ENCODE measurements around the gene EIF4ENIF1.
A peak's percentile ranks its signal among the peaks of the same experiment; 100 is the strongest.
"Not testable (repeated sequence)": the region's sequence is repeated elsewhere in the genome, so short reads cannot be mapped to it uniquely, and the experiment has no call there.

Gene EIF4ENIF1, protein sequence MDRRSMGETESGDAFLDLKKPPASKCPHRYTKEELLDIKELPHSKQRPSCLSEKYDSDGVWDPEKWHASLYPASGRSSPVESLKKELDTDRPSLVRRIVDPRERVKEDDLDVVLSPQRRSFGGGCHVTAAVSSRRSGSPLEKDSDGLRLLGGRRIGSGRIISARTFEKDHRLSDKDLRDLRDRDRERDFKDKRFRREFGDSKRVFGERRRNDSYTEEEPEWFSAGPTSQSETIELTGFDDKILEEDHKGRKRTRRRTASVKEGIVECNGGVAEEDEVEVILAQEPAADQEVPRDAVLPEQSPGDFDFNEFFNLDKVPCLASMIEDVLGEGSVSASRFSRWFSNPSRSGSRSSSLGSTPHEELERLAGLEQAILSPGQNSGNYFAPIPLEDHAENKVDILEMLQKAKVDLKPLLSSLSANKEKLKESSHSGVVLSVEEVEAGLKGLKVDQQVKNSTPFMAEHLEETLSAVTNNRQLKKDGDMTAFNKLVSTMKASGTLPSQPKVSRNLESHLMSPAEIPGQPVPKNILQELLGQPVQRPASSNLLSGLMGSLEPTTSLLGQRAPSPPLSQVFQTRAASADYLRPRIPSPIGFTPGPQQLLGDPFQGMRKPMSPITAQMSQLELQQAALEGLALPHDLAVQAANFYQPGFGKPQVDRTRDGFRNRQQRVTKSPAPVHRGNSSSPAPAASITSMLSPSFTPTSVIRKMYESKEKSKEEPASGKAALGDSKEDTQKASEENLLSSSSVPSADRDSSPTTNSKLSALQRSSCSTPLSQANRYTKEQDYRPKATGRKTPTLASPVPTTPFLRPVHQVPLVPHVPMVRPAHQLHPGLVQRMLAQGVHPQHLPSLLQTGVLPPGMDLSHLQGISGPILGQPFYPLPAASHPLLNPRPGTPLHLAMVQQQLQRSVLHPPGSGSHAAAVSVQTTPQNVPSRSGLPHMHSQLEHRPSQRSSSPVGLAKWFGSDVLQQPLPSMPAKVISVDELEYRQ

DNA sequence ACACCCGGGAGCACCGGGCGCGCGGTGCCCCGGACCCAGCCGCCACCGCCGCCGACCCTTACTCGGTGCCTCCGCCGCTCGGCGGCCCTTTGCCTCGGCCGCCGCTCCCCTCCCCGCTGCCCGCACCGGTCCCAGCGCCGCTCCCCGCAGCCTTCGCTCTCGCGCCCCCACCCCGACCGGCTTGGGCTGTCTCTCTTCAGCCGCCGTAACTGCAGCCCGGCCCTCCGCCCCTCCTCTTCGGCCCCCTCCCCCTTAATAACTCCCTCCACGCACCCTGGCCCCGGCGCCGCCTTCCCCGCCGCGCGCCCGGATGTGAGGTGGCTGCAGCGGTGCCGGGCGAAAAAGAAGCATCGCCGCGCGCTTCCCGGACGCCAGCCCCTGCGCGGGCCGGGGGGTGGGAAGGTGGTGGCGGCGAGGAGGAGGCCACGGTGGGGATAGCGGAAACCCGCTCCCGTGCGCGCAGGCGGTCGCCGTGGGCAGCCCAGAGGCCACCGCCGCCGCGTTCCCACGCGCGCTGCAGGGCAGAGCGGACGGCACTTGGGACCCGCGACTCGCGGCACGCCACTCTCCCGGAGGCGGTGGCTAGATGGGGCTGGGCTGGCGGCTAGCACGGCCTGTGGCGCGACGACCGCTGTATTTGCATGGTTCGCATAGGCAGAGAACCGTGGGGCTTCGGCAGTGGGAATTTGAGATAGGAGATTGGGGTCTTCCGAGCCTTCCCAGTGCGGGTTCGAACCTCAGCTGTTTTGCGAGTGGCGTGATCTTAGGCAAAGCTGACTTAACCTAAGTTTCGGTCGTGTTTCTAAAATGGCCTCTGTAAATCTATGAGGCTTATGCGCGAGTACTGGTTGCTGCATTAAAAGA is at the start of gene EIF4ENIF1:
Gene EIF4ENIF1, minus strand, starts transcription at position 211 of the 864 bp plus-strand sequence. CDS start 1,124 bp downstream, outside the sequence.
- DNase-seq (ENCODE audit: low spot score): peak; percentile 69

DNA sequence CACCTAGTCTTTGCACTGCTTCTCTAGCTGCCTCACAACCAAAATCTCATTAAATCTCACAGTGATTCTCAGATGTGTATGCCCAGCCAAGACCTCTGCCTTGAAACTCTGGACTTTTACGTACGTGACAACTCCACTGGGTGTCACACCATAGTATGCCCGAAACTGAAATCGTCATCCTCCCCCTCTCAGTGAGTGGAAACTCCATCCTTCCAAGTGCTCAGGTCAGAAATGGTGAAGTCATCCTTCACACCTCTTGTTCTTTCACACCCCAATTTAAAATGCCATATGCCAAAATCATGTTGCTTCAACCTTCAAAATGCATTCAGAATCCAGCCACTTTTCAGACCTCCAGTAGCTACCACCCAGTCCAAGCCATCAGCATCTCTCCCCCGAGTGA is 49.2 kb upstream of the EIF4ENIF1 start:
- DNase-seq (ENCODE audit: low spot score): no peak

DNA sequence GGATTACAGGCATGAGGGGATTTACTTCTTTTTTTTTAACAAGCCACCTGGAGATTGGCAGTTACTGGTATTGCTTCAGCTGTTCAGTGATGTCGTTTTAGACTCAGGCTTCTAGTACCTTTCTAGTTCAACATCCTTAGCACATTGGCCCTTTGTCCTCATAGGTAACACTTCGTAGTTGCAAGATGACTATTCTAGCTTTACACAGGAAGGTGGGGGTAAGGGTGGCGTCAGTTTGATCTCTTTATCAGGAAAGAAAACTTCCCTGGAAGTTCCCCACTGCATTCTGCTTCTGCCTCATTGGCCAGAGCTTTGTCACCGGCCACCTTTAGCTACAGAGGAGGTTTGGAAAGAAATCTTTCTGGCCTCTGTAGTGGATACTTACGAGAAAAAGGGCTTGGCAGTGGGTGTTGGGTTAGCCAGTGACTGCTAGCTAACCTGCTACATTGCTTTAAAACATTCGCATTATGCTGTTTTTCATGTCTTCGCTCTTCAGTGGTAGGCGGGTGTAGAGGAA is 47.4 kb upstream of the EIF4ENIF1 start:
- no peak for DNase-seq (ENCODE audit: low spot score)

DNA sequence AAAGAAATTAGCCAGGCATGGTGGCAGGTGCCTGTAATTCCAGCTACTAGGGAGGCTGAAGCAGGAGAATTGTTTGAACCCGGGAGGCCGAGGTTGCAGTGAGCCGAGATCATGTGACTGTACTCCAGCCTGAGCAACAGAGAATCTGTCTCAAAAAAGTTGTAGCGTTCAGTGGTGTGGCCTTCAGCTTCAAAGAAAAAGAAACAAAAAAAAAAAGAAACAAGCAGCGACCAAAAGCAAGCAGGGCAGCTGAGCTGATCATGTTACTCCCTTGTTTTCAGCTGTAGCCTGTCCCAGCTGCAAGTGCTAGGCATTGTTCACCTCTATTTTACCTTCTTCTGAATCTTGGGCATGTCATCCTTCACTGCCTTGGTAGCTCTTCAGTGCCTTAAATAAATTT is 43.7 kb upstream of the EIF4ENIF1 start:
- no peak for DNase-seq (ENCODE audit: low spot score)

DNA sequence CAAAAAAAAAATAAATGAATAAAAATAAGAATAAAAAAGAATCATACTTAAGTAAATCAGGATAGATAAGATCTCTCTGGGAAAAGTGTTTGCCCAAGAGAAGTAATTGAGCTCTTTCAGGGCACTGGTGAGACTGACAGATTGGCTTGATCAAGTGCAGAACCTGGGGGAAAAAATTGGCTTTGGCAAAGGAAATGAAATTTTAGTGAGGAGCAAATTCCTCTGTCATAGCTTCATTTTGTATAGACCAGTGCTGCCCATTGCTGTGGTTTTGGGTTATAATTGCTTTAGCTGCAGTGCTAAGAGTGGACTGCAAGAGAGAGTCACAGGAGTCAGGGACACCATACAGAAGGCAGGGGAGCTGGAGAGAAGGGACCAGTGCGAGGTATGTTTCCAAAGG is 42.4 kb upstream of the EIF4ENIF1 start:
- DNase-seq (ENCODE audit: low spot score): no peak

DNA sequence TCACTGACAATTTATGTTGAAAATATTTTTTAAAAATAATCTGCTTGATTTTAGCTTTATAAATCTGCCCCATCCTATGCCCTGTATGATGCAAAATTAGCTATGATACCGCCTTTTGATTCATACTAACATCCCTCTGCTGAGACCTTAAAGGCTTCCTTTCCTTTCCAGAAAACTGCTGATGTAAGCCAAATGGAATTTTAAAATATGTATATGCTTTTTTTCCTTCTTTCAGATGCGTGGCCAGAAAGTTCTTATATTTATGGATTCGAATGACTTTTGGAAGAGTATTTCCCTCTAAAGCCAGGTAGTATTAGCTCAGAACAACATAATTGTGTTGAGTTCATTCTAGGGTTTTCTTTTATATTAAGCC is 41.2 kb upstream of the EIF4ENIF1 start:
- DNase-seq (ENCODE audit: low spot score): no peak

DNA sequence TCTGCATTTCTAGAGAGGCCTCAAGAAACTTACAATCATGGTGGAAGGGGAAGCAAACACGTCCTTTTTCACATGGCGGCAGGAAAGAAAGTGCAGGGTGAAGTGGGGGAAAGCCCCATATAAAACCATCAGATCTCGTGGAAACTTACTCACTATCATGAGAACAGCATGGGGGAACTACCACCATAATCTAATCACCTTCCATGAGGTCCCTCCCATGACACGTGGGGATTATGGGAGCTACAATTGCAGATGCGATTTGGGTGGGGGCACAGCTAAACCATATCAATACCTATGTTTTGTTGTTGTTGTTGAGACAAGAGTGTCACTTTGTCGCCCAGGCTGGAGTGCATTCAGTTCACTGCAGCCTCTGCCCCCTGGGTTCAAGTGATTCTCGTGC is 36.6 kb upstream of the EIF4ENIF1 start:
- no peak for DNase-seq (ENCODE audit: low spot score)

DNA sequence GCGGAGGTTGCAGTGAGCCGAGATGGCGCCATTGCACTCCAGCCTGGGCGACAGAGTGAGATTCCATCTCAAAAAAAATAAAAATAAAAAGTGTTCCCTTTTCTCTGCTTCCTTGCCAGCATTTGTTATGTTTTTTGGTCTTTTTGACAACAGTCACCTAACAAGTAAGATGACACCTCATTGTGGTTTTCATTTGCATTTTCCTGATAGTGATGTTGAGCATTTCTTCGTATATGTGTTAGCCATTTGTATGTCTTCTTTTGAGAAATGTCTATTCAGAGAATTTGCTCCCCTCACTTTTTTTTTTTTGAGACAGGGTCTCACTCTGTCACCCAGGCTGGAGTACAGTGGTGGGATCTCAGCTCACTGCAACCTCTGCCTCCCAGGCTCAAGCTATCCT is 34.5 kb upstream of the EIF4ENIF1 start:
- not testable (repeated sequence) for DNase-seq (ENCODE audit: low spot score)

DNA sequence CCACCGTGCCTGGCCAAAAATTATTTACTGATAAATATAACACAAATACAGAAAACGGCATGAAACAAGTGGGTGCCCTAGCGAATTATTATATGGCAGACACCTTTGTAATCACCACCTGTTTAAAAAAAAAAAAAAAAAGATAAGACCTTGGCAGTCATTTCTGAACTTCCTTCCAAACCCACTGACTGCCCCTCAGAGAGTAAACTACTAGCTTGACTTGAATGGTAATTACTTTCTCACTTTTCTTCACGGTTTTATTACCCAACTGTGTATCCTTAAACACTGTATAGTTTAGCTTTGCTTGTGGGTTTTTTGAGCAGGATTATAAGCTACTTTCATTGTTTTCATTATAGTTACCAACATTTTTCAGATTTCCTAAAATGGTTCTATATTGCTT is 30.4 kb upstream of the EIF4ENIF1 start:
- no peak for DNase-seq (ENCODE audit: low spot score)

DNA sequence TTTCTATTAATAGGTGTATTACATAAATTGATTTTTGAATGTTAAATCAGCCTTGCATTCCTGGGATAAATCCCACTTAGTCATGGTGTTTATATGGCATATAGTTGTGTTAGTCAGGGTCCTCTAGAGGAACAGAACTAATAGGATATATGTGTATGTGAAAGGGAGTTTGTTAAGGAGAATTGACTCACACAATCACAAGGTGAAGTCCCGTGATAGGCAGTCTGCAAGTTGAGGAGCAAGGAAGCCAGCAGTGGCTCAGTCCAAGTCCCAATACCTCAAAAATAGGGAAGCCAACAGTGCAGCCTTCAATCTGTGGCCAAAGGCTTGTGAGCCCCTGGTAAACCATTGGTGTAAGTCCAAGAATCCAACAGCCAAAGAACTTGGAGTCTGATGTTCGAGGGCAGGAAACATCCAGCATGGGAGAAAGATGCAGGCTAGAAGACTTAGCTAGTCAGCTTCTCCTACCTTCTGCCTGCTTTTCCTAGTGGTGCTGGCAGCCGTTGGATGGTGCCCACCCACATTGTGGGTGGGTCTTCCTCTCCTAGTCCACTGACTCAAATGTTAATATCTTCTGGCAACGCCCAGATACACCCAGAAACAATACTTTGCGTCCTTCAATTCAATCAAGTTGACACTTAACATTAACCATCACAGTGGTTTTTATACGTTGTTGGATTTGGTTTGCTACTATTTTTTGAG is 19.6 kb upstream of the EIF4ENIF1 start:
- DNase-seq (ENCODE audit: low spot score): no peak

DNA sequence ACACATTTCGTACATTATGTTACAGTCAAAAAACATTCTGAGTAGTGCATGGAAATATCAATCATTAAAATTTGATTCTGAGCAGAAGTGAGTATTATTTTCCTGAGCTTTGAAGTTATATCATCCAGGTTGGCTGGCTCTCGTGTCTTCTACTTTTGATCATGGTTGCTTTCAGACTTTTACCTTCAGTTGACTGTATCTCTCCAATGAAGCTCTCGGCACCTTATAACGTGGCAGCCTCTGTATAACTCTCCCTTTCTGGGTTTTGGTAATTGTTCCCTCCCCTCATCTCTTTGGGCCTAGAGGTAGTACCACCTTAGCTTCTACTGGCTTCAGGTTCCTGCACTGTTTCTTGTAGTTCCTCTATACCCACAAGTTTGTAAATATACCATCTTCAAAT is 18.9 kb upstream of the EIF4ENIF1 start:
- no peak for DNase-seq (ENCODE audit: low spot score)

DNA sequence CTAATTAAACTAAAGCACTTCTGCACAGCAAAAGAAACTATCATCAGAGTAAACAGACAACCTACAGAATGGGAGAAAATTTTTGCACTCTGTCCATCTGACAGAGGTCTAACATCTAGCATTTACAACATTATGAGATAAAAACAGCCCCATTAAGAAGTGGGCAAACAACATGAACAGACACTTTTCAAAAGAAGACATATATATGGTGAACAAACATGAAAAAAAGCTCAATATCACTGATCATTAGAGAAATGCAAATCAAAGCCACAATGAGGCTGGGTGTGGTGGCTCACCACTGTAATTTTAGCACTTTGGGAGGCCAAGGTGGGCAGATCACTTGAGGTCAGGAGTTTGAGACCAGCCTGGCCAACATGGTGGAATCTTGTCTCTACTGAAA is 17.9 kb upstream of the EIF4ENIF1 start:
- not testable (repeated sequence) for DNase-seq (ENCODE audit: low spot score)

DNA sequence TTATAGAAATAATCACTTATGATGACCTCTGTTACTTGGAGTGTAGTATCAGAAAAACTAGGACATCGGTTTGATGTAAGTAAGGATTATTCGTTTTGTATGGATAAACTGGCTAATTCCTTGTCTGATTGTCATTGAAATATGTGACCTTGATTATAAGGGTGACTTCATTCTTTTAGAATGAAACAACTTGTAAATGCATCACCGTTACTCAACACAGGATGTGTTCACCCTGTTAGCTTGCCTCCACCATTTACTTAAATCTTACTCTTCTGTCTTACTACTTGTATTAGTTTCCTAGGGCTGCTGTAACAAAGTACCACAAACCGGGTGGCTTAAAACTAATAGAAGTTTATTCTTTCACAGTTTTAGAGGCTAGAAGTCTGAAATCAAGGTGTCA is 14.6 kb upstream of the EIF4ENIF1 start:
- no peak for DNase-seq (ENCODE audit: low spot score)

DNA sequence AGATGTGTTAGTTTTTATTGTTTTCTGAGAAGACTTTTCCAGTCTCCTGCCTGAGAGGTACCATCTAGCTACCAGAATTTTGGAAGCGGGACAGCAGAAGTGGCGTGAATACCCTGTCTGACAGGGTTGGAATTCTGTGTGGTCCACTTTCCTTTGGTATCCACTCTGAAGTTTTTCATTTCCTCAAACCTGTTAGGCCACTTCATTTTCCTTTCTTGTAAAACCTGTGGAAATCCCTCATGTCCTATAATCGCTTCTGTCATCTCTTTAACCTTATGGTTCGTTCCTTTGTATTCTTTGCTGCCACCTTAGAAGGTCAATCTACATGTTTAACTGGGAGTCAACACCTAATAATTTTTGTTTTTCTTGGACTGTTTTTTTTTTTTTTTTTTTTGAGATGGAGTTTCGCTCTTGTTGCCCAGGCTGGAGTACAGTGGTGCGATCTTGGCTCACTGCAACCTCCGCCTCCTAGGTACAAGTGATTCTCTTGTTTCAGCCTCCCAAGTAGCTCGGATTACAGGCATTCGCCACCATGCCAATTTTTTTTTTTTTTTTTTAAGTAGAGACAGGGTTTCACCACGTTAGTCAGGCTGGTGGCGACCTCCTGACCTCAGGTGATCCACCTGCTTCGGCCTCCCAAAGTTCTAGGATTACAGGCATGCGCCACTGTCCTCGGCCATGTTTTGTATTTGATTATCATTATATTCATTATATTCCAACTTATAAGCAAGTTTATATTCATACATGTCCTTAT is 13.7 kb upstream of the EIF4ENIF1 start:
- DNase-seq (ENCODE audit: low spot score): no peak

DNA sequence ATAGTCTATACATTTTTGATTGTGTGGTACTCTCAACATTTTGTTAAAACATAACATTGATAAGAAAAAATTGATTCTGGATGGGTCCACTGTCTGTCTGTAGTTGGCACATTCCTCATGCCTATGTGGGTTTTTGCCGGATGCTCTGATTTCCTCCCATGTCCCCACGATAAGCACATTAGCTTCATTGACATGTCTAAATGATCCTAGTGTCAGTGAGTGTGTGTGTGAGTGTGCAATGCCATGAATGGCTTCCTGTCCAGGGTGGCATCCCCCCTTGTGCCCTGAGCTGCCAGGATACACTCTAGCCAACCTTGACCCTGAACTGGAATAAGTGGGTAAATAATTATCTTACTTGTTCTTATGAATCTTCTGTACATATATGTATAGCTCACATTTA is 12.1 kb upstream of the EIF4ENIF1 start:
- no peak for DNase-seq (ENCODE audit: low spot score)

DNA sequence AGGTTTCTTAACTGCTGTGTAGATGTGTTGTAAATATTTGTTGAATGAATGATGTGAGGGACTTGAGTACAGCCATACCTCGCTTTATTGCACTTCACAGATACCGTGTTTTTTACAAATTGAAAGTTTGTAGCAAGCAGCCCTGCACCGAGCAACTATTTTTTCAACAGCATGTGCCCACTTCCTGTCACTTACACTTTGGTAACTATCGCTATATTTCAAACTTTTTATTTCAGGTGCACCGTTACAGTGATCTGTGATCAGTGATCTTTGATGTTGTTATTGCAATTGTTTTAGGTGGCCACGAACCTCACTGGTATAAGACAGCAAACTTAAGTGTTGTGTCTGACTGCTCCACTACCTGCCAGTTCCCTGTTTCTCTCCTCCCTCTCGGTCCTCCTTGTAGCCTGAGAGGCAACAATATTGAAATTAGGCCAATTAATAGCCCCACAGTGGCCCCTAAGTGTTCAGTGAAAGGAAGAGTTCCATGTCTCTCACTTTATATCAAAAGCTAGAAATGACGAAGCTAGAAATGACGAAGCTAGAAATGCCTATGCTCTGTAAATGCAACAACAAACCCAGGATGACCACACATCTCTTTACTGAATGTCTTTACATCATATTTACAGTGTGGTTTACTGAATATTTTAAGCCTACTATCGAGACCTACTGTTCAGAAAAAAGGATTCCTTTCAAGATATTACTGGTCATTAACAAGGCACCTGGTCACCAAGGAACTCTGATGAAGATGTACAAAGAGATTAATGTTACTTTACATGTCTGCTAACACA is 7.7 kb upstream of the EIF4ENIF1 start:
- DNase-seq (ENCODE audit: low spot score): no peak

DNA sequence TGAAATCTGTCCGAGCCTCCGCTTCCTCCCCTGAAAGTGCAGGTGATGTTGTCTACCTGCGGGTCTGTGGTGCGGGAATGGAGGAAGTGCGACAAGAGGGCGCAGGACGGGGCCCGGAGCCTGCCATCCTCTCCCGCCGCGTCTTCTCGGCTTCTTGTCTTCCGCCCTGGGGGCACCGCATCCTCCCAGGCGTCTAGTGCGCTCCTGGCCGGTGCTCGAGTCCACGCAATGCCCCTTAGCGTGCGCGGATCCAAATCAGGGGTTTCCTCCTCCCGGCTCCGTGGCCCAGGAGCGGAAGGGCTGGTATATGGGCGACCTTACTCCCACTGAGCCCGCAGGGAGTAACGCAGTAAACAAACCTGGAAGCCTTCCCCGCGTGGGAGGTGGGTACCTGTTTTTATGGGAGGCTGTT is 7.1 kb upstream of the EIF4ENIF1 start:
- DNase-seq (ENCODE audit: low spot score): no peak

DNA sequence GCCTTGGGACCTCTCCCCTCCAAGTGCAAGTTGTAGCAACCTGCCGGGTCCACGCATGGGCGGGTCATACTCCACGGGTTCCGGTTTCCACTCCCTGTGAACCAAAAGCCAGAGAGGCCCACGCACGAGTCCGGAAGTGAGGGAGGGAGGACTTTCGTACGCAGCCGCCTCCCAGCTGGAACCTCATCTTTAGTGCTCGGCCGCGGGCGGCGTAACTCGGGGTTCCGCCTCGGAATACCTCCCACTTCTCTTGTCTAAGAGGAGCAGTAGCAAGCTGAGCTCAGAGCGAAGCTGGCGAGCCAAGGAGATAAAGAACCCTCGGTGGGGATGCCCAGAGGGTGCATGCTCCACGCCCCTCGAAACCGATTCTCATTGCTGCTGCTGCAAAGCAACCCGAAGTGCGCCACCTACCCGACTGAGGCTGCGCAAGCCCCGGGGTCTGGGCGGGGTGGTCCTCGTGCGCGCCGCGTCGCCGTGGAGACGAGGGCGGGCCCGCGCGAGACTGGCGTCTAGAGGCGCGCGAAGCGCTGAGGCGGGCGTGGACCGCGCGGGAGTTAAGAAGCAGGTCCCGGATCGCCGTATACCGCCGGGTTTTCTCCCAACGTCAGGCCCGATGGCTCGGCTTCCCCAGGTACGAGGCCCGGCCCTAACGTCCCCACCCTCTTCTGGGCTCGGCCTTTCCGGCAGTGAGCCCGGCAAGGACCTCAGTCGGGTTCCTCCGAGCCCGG is 6.5 kb upstream of the EIF4ENIF1 start, which contains the start of gene SFI1:
Gene SFI1, plus strand, starts transcription at position 530 of the 728 bp plus-strand sequence. CDS start 11,749 bp downstream, outside the sequence.
- DNase-seq (ENCODE audit: low spot score): peak; percentile 88

DNA sequence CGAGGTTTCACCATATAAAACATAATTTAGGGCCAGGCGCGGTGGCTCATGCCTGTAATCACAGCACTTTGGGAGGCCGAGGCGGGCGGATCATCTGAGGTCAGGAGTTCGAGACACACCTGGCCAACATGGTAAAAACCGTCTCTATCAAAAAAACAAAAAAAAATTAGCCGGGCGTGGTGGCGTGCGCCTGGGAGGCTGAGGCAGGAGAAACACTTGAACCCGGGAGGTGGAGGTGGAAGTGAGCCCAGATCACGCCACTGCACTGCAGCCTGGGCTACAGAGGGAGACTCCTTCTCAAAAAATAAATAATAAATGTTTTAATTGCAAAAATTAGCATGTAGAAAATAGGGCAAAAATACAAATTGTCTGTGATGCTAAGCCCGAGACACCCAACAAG is 5.7 kb upstream of the EIF4ENIF1 start:
- DNase-seq (ENCODE audit: low spot score): no peak
